Forelimb muscle (tissue), 1 donor: Measurements from ENCODE around the gene MERTK. TPM values are rescaled to one million over a fixed set of nuclear protein-coding genes. Genes with fewer than 3 reads are reported as not detected.
"Not testable (repeated sequence)": the region's sequence is repeated elsewhere in the genome, so short reads cannot be mapped to it uniquely, and the experiment has no call there.

Experiments used
- DNase-seq: peaks from one replicate; pipeline ENCODE4 v3.0.0-alpha.2; 2013; ENCODE audit warnings: low read depth
- polyA plus RNA-seq: library from polyadenylated mRNA; unstranded; fragments of 120-200 nt; gene quantifications from one replicate; pipeline ENCODE4 v1.2.1, GENCODE V29; 2013; ENCODE audit not compliant: insufficient read length

Gene MERTK
- polyA plus RNA-seq, 1 donor, result 4.0 TPM

DNA sequence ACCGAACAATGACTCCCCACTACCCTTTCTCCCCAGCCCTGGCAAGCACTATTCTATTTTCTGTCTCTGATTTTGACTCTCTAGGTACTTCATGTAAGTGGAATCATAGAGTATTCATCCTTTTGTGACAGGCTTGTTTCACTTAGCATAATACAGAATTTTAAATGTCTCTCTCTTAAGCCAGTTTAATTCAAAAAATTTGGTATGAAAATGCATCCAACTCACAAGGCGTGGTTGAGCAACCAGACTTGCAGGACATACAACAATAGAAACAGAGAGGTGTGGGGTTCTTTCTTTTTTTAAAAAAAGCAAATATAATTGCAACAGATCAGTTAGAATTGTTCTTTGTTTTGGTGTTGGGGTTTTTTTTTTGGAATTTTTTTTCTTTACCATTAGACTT lies 109.1 kb downstream of the MERTK start:
- no peak for DNase-seq

GRCh38 chr2:112008910-112009485 lies 110.6 kb downstream of the MERTK start:
- no peak for DNase-seq

DNA sequence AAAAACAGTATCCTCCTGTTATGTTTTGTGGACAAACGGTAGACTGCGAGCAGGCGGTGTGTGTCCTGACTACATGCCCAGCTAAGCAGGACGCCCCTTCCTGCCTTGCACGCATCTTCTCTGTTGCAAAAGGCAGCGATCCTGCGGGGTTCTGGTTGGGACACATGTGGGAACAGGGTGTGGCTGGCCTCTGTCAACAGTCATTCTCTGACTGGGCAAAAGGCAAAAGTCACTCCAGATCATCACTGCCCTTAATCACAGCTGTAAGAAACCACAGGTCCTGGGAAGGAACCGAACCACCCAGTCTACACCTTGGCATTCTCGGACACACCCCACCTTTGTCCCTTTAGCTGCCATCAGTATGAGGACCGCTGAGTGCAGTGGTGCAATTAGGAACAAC lies 112.3 kb downstream of the MERTK start:
- DNase-seq, result no peak

DNA sequence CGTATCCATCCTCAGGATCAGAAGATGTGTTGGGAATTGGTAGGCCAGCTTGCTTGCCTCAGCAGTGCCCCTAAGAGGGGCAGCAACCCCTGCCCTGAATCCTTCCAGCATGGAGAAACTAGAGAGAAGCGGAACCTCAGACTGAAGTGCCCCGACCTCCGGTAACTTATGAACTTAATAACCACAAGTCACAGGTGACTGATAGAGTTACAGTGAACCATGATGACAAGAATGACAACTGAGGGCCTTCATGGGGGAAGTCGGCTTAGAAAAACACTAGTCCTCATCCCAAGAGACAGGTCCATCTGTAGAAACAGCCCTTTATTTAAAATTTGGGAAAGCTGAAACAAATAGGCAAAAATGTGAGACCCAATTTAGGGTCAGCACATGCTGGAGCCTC lies 114.1 kb downstream of the MERTK start:
- DNase-seq, result no peak

DNA sequence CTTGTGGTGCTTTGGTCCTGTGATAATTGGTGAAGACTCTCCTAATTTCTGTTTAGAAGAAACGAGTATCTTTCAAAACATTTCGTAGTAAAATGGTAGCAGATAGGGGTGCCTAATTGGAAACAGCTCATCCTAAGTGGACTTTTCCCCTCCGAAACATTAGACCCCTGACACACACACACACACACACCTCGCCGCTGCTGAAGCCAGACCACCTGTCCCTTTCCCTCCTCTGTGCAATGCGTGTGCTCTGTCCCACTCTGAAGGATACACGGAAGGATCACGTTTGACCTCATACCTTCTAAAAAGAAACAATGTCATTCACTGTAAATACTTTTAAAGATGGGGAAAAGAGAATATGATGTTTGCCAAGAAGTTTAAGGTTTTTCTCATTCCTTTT lies 120.4 kb downstream of the MERTK start:
- DNase-seq, result no peak

GRCh38 chr2:112019569-112019982 lies 121.2 kb downstream of the MERTK start:
- DNase-seq, result no peak

GRCh38 chr2:112020561-112020960 lies 122.2 kb downstream of the MERTK start:
- DNase-seq, result no peak

DNA sequence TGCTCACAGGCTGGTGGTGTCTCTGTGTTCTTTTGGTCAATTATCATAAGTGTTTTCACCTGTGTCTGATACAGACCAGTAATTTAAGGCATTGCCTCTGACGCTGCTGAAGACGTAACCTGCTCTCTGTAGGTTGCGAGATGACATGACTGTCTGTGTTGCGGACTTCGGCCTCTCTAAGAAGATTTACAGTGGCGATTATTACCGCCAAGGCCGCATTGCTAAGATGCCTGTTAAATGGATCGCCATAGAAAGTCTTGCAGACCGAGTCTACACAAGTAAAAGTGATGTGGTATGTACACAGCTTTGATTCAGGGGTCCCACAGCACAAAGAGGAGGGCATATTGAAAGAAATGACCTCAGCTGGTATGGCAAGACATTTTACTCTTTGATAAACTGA lies 122.9 kb downstream of the MERTK start:
- DNase-seq, result no peak

- no peak for DNase-seq
Observed at GRCh38 chr2:112021781-112022231, 123.4 kb downstream of the MERTK start.

DNA sequence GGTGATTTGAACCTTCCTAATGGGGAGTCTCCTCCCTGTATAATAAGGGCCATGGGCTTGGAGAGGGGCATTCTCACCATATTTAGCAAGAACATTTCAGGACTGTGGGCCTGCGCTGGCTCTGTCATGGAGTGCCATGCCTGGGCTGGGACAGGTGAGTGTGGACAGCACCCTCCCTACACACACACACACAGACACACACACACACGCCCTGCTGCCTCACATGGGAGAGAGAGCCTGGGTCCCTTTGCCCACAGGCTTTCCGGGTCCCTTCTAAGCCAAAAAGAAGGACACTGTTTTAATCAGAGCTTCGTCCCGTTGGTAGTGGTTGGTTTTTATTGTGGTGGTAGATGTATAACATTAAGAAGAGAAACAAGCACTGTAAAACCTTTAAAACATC lies 125.3 kb downstream of the MERTK start:
- DNase-seq, result no peak

- DNase-seq, result no peak
Observed at GRCh38 chr2:112024231-112024630, 125.8 kb downstream of the MERTK start.

- DNase-seq, result no peak
Observed at GRCh38 chr2:112024896-112025491, 126.6 kb downstream of the MERTK start.

- DNase-seq, result no peak
Observed at GRCh38 chr2:112026509-112026908, 128.1 kb downstream of the MERTK start.

- no peak for DNase-seq
Observed at GRCh38 chr2:112027767-112028166, 129.4 kb downstream of the MERTK start.

- no peak for DNase-seq
Observed at GRCh38 chr2:112029164-112029563, 130.8 kb downstream of the MERTK start.

DNA sequence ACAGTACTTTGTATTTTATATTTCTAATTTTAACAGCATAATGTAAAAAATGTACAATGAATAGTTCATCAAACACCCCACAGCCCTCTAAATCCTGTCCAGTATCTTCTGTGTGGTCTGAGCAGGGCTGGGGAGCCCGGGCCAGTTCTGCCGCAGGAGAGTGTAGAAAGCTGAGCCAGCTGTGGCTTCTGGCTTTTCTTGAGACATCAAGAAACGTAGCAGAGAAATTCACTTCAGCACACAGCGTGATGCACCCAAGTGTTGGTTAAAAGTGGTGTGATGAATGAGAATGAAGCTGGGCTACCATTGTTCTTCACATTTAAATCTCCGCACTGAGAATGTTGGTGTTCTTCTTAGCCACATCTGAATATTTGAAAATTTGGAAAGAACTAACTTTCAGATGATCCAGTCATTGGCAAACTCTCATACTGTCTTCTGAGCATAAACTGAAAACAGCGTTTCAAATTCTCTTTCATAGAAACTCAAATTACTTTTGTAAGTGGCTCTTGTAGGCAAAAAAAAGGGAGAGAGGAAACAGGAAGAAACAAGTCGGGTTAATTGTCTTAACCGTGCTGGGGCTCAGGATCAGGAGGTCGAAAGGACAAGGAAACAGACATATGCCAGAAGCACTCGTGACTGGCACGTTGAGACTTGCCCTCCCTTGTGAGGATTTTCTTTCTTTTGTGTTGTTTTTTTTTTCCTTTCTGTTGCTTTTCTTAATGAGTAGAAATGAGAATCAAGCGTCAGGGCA lies 133.2 kb downstream of the MERTK start:
- DNase-seq, result no peak

- no peak for DNase-seq
Observed at GRCh38 chr2:112032224-112032586, 133.8 kb downstream of the MERTK start.

- DNase-seq, result no peak
Observed at GRCh38 chr2:112032689-112033465, 134.5 kb downstream of the MERTK start.

DNA sequence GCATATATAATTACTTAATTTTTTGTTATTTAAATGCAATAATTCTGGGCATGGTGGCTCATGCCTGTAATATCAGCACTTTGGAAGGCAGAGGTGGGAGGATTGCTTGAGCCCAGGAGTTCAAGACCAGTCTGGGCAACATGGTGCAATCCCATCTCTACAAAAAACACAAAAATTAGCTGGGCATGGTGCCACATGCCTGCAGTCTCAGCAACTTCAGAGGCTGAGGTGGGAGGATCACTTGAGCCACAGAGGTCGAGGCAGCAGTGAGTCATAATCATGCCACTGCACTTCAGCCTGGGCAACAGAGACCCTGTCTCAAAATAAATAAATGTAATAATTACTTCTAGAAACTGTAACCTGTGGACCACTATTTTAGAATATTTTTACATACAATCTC lies 135.2 kb downstream of the MERTK start:
- DNase-seq, result no peak

DNA sequence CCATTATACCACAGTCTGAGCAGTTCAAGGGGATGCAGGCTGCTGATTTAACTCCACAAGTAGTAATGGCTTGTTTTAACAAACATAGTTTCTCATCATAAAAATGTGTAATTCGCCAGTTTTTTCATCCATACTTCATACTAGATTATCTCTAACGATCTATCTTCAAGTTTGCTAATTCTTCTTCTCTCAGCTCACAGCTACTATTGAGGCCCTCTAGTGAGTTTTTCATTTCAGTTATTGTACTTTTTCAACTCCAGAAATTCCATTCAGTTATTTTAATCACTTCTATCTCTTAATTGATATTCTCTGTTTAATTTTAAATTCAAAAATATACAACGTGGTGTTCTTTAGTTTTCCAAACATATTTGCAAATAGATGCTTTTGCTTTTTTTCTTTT lies 136.5 kb downstream of the MERTK start:
- no peak for DNase-seq

GRCh38 chr2:112035786-112036185 lies 137.4 kb downstream of the MERTK start:
- no peak for DNase-seq

GRCh38 chr2:112039556-112039955 lies 141.1 kb downstream of the MERTK start:
- DNase-seq, result not testable (repeated sequence)
